Coronary artery (tissue), 2 donors: Measurements from ENCODE around the gene FCN3.
"Not testable (repeated sequence)": the region's sequence is repeated elsewhere in the genome, so short reads cannot be mapped to it uniquely, and the experiment has no call there.

Source experiments
- DNase-seq: peaks from one replicate; pipeline ENCODE4 v3.0.0-alpha.2; 2017; ENCODE audit warnings: low spot score
- H3K27ac ChIP-seq, 2 donors: fragments of 200-600 bp; sonication (generic); one replicate each; pipeline ENCODE4 v1.5.1; 2016 to 2019
- H3K4me3 ChIP-seq: fragments of 200-600 bp; sonication (generic); 2 replicates; pipeline ENCODE4 v1.5.1; 2016; ENCODE audit warnings: mild to moderate bottlenecking, moderate library complexity
- CTCF ChIP-seq: fragments of 200-600 bp; sonication (generic); IDR thresholded peaks from one replicate; pipeline ENCODE4 v1.5.1; 2019; ENCODE audit warnings: antibody characterized with exemption

FCN3 gene

GRCh38 chr1:27394282-27394658 is 19.6 kb upstream of the FCN3 start:
- no peak overlapping the region for H3K4me3 ChIP-seq
- TF ChIP-seq CTCF = no peak

GRCh38 chr1:27393641-27394281 is 19.1 kb upstream of the FCN3 start:
- Histone ChIP-seq H3K27ac (no peak overlapping the region), H3K4me3 (no peak overlapping the region)
- no peak for DNase-seq
- no peak for TF ChIP-seq CTCF

More at GRCh38 chr1:27394282-27394658, 19.6 kb upstream of the FCN3 start:
- DNase-seq = no peak
- H3K27ac ChIP-seq = no peak overlapping the region

- H3K4me3 ChIP-seq = peak overlapping the region; percentile 77
- DNase-seq = no peak
- no peak for TF ChIP-seq CTCF
- peak overlapping the region; percentile 19 to 54 for H3K27ac ChIP-seq
These were observed 18.4 kb upstream of the FCN3 start for GRCh38 chr1:27392778-27393635.

- Histone ChIP-seq H3K4me3 (peak within 1 kb of the TSS; percentile 77), H3K27ac (peak within 1 kb of the TSS; percentile 42 to 54)
- peak; percentile 36 for TF ChIP-seq CTCF
- DNase-seq = peak; percentile 91
These were observed 17.6 kb upstream of the FCN3 start, which contains the start of gene GPR3 for GRCh38 chr1:27392096-27392777. Gene GPR3 (plus strand): TSS chr1:27392622. CDS start chr1:27393799, 1,177 bp downstream.

DNA sequence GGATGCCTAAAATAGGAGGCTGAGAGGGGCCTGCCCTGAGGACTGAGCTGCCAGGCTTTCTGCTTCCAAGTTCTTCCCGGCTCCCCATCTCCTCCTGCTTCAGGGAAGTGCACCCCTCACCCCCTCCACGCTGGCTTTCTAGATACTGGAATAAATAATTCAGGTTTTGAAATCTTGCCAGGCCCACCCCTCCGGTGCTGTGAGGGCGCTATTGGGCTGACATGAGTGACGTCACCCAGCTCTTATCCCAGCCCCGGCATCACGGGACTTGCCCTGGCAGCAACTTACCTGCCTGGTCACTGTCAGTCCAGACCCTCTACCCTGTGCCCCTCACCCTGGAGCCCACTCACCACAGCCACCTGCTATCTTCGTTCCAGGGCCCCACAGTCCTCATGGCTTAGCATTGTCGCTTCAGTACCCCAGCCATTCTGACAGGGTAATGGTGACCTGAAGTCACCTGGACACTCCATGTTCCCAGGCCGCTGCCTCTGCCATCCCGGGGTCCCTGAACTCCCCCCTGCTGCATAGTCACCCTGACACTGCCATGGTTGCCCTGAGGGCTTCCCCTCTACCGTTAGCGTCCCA is 17.0 kb upstream of the FCN3 start:
- DNase-seq = no peak
- no peak for TF ChIP-seq CTCF
- Histone ChIP-seq H3K4me3 (peak overlapping the region; percentile 77), H3K27ac (peak overlapping the region; percentile 42 to 51)

DNA sequence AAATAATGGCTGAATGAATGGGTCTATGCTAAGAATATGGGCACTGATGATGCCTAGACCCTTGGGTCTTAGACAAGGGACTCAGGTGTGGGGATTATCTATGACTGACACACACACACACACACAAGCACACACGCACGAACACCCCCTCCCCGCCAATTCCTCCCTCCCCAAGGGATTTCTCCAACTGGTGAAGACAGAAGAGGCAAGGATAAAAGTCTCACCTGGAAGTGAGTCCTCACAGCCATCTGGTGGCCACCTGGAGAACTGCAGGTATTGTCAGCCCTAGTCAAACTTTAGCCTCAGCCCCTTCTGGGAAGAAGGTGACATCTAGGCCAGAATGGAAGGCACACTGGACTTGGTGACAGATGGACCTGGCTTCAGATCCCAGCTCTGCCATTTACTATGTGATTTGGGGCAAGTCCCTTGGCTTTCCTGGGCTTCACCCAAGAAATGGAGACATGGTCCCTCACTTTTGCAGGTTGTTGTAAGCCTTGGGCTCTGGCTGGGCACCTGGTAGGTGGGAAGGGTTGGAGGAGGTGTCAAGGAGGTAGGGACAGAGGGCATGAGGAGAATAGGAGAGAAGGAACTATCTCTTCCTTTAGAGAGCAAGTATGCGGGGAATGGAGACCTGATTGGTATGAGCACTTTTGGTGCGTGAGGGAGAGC is 13.8 kb upstream of the FCN3 start:
- peak overlapping the region in 1 of 2 donors; percentile 9 for H3K27ac ChIP-seq
- peak; percentile 91 for TF ChIP-seq CTCF
- no peak for DNase-seq

DNA sequence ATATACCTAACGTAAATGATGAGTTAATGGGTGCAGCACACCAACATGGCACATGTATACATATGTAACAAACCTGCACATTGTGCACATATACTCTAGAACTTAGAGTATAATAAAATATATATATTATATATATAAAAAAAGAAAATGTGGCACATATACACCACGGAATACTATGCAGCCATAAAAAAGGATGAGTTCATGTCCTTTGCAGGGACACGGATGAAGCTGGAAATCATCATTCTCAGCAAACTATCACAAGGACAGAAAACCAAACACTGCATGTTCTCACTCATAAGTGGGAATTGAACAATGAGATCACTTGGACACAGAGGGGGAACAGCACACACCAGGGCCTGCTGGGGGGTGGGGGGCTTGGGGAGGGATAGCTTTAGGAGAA is 10.2 kb upstream of the FCN3 start:
- not testable (repeated sequence) for DNase-seq, H3K4me3 ChIP-seq, H3K27ac ChIP-seq

More for the DNA sequence above, 13.8 kb upstream of the FCN3 start:
- H3K4me3 ChIP-seq = no peak overlapping the region
